Erythroblast (primary cell): ENCODE data around the gene CCDC137.

Experiments used
- GATA1 ChIP-seq: IDR thresholded peaks from 2 replicates; pipeline ENCODE4 v1.6.1; 2011; ENCODE audit warnings: low read depth, mild to moderate bottlenecking, control low read depth, low read length, moderate library complexity
- POLR2A ChIP-seq: IDR thresholded peaks from 2 replicates; pipeline ENCODE4 v1.6.1; 2011; ENCODE audit warnings: mild to moderate bottlenecking, low read length

GRCh38 chr17:81664051-81664470 lies 2.5 kb upstream of the CCDC137 start:
- TF ChIP-seq POLR2A (no peak), GATA1 (no peak)
